ENCODE measurements around the gene CACNA2D1.

GRCh38 chr7:82410461-82410860 lies 33.1 kb downstream of the CACNA2D1 start:
- no peak for TF ChIP-seq CTCF (IDR thresholded peaks at IDR 0.05)
- no peak for TF ChIP-seq POLR2A (IDR thresholded peaks at IDR 0.05)
